Measurements from ENCODE around the gene CHP1. TPM values are rescaled to one million over a fixed set of nuclear protein-coding genes. Genes with fewer than 3 reads are reported as not detected.
A peak's percentile ranks its signal among the peaks of the same experiment; 100 is the strongest.

The CHP1 gene
- total RNA-seq, 4 donors from 2014 or later: 102 to 127 (median 112) TPM

DNA sequence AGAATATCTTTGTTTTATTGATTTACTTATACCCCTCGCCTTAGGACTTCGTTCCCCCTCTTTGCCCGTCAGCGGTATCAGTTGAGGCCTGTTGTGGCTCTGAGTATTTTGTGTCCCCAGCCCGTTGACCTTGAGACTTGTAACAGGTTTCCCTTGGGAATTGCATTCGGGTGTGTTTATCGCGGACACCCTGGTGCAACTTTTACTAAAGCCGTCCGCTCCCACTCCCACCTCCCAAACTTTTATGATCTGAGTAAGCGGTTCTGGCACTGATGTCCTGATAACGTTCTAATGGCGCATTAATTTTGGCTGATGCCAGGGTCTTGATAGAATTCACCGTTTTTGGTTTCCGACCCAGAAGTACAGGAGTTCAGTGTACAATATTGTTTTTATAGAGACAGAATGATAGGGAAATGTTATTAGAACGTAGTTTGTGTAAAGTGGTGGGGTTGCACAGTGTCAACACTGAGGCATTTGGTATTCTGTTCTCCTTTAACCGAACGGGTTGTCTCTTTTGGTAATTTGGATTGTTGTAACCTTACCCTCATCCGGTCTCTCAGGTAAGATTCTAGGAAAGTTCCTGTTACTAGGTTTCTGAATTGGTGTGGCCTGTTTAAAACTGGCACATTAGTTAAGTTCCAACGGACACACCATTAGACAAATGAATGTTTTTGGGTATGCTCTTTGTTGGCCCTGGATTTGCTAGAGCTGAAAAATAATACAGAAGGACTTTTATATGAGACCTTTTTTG is 53.5 kb downstream of the CHP1 start:
- Histone ChIP-seq H3K27me3 (no peaks in the 10 kb centered on the region), H3K36me3 (peaks cover 0 to 50% of the 10 kb centered on the region in 2 donors), H3K27ac (peak overlapping the region; percentile 73 to 96 (median 94)), H3K4me1 (peaks cover 2 to 54% (median 9%) of the 10 kb centered on the region in 3 donors), H3K4me3 (peak overlapping the region; percentile 57 to 88), H3K9me3 (no peaks in the 10 kb centered on the region)
- no peak for TF ChIP-seq EP300 (IDR thresholded peaks at IDR 0.05)
- no peak for TF ChIP-seq POLR2A (IDR thresholded peaks at IDR 0.05)
- TF ChIP-seq, protein P1, sequence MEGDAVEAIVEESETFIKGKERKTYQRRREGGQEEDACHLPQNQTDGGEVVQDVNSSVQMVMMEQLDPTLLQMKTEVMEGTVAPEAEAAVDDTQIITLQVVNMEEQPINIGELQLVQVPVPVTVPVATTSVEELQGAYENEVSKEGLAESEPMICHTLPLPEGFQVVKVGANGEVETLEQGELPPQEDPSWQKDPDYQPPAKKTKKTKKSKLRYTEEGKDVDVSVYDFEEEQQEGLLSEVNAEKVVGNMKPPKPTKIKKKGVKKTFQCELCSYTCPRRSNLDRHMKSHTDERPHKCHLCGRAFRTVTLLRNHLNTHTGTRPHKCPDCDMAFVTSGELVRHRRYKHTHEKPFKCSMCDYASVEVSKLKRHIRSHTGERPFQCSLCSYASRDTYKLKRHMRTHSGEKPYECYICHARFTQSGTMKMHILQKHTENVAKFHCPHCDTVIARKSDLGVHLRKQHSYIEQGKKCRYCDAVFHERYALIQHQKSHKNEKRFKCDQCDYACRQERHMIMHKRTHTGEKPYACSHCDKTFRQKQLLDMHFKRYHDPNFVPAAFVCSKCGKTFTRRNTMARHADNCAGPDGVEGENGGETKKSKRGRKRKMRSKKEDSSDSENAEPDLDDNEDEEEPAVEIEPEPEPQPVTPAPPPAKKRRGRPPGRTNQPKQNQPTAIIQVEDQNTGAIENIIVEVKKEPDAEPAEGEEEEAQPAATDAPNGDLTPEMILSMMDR (IDR thresholded peaks at IDR 0.05): no peak
- no peak for TF ChIP-seq POLR2AphosphoS5 (IDR thresholded peaks at IDR 0.05)
- ATAC-seq: no peak
- WGBS, 2 donors (ENCODE audit: low coverage in 1 of 2): 1% methylated on average over 17 to 18 of the region's 20 CpGs

DNA sequence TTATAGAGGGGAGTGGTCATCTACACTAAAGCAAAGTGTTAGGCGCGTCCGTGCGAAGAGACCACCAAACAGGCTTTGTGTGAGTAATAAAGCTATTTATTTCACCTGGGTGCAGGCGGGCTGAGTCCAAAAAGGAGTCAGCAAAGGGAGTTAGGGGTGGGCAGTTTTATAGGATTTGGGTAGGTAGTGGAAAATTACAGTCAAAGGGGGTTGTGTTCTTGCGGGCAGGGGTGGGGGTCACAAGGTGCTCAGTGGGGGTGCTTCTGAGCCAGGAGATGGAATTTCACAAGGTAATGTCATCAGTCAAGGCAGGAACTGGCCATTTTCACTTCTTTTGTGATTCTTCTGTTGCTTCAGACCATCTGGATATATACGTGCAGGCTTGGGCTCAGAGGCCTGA is 54.2 kb downstream of the CHP1 start:
- Histone ChIP-seq H3K27me3 (no peaks in the 10 kb centered on the region), H3K27ac (peak overlapping the region in 3 of 4 donors; percentile 93 to 96 (median 95)), H3K36me3 (peaks cover 0 to 47% of the 10 kb centered on the region in 2 donors), H3K4me1 (peaks cover 2 to 54% (median 9%) of the 10 kb centered on the region in 3 donors), H3K4me3 (peak overlapping the region; percentile 57 to 88), H3K9me3 (no peaks in the 10 kb centered on the region)
- ATAC-seq: no peak
- 17 to 32% methylated on average over 6 to 7 of the region's 7 CpGs for WGBS, 2 donors (ENCODE audit: low coverage in 1 of 2)
- no peak for TF ChIP-seq EP300 (IDR thresholded peaks at IDR 0.05)
- TF ChIP-seq POLR2A (IDR thresholded peaks at IDR 0.05): no peak
- no peak for TF ChIP-seq POLR2AphosphoS5 (IDR thresholded peaks at IDR 0.05)
- TF ChIP-seq, protein P1 (IDR thresholded peaks at IDR 0.05): no peak

DNA sequence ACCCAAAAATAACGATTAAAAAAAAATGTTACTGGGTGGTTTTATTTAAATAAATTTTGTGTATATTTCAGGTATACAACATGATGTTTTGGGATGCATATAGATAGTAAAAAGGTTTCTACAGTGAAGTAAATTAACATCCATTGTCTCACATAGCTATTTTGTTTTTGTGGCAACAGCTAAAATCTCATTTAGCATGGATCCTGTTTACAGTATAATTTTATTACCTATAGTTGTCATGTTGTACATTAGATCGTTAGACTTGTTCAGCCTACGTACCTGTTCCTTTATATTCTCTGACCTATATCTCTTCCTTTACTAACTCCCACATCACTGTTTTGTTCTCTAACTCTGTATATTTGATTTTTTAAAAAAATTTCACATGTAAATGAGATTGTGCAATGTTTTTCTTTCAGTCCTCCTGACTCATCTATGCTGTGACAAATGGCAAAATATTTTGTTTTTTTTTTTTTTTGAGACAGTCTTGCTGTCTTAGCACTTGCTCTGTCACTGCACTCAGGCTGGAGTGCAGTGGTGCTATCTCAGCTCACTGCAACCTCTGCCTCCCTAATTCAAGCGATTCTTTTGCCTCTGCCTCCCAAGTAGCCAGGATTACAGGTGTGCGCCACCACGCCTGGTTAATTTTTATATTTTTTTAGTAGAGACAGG is 55.7 kb downstream of the CHP1 start:
- Histone ChIP-seq H3K27me3 (no peaks in the 10 kb centered on the region), H3K9me3 (no peaks in the 10 kb centered on the region), H3K36me3 (peaks cover 0 to 58% of the 10 kb centered on the region in 2 donors), H3K27ac (no peak overlapping the region), H3K4me3 (no peak overlapping the region), H3K4me1 (peaks cover 2 to 54% (median 9%) of the 10 kb centered on the region in 3 donors)
- TF ChIP-seq, protein P1 (IDR thresholded peaks at IDR 0.05): no peak
- TF ChIP-seq EP300 (IDR thresholded peaks at IDR 0.05) (no peak), POLR2AphosphoS5 (IDR thresholded peaks at IDR 0.05) (no peak), POLR2A (IDR thresholded peaks at IDR 0.05) (no peak)
- ATAC-seq: no peak
- 96 to 97% methylated on average over 5 to 6 of the region's 6 CpGs for WGBS, 2 donors (ENCODE audit: low coverage in 1 of 2)

DNA sequence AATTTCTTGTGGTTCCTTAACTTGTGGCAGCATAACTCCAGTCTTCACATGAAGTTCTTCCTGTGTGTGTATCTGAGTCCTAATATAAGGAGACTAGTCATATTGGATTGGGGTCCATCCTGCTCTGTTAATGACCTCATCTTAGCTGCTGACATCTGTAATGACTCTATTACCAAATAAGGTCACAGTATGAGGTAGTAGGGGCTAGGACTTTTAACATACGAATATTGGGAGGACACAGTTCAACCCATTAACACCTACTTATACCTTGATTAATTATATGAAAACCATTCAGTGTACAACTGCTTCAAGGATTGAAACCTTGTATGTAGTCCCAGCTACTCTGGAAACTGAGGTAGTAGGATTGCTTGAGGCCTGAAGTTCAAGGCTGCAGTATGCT is 57.4 kb downstream of the CHP1 start:
- peaks cover 0 to 73% of the 10 kb centered on the region in 2 donors for H3K36me3 ChIP-seq
- no peaks in the 10 kb centered on the region for H3K27me3 ChIP-seq

DNA sequence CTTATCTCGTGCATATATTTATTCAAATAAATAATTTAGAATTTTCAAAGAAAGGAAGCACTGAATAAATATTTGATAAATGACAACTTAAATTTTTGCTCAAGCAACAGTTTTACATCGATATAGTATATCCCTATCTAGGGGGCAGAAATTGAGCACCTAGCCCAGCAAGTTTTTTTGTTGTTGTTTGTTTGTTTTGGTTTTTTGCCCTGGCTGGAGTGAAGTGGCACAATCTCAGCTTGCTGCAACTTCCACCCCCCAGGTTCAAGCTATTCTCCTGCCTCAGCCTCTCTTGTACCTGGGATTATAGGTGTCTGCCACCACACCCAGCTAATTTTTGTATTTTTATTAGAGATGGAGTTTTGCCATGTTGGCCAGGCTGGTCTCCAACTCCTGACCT is 58.9 kb downstream of the CHP1 start:
- ATAC-seq: no peak
- TF ChIP-seq, protein P1 (IDR thresholded peaks at IDR 0.05): no peak
- TF ChIP-seq POLR2A (IDR thresholded peaks at IDR 0.05) (no peak), EP300 (IDR thresholded peaks at IDR 0.05) (no peak), POLR2AphosphoS5 (IDR thresholded peaks at IDR 0.05) (no peak)
- no peak overlapping the region for H3K4me3 ChIP-seq
- 82 to 91% methylated on average over 2 of the region's 2 CpGs for WGBS, 2 donors (ENCODE audit: low coverage in 1 of 2)
- no peaks in the 10 kb centered on the region for H3K27me3 ChIP-seq
- no peaks in the 10 kb centered on the region for H3K9me3 ChIP-seq
- no peak overlapping the region for H3K27ac ChIP-seq
- peaks cover 0 to 86% of the 10 kb centered on the region in 2 donors for H3K36me3 ChIP-seq
- peaks cover 2 to 44% (median 9%) of the 10 kb centered on the region in 3 donors for H3K4me1 ChIP-seq

More for the DNA sequence above, 57.4 kb downstream of the CHP1 start:
- no peaks in the 10 kb centered on the region for H3K9me3 ChIP-seq
- WGBS, 2 donors (ENCODE audit: low coverage in 1 of 2): 38 to 57% methylated on average over 1 of the region's 1 CpG
- TF ChIP-seq EP300 (IDR thresholded peaks at IDR 0.05): no peak
- no peak for TF ChIP-seq POLR2AphosphoS5 (IDR thresholded peaks at IDR 0.05)
- no peak for TF ChIP-seq POLR2A (IDR thresholded peaks at IDR 0.05)
- no peak overlapping the region for H3K4me3 ChIP-seq
- peak overlapping the region in 1 of 4 donors; percentile 0 for H3K27ac ChIP-seq
- H3K4me1 ChIP-seq: peaks cover 2 to 47% (median 9%) of the 10 kb centered on the region in 3 donors
- no peak for ATAC-seq
